Measurements from ENCODE around the gene LRRFIP1. TPM values are rescaled to one million over a fixed set of nuclear protein-coding genes. Genes with fewer than 3 reads are reported as not detected.

The LRRFIP1 gene
- total and polyA plus RNA-seq, 2 donors (not counting 1 experiment from before 2014, with no cell fraction given) = 42.0 to 139 TPM

DNA sequence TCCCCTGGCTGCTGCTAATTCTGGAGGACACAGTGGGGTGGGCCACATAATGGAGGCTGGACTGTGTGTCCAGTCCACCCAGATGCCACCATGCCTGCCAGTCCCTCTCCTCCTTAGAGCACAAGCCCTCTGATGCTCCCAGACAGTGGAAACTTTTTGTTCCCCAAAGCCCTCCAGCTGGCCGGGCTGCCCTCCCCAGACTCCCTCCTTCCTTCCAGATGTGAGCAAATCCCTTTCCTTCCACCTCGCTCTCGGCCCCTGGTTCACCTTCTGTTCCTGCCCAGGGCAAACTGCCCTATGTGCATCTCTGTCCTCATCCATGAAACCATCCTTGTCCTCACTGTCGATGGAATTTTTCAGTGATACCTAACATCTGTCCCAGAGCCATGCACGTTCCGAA, 33.9 kb downstream of the LRRFIP1 start:
- no peaks in the 10 kb centered on the region for H3K9me3 Mint-ChIP-seq (ENCODE audit: insufficient read depth)
- H3K9ac ChIP-seq (ENCODE audit: low read length) = no peak overlapping the region
- no peak overlapping the region for H3K27ac Mint-ChIP-seq
- no peak overlapping the region for H3K4me2 ChIP-seq (replicated peaks; ENCODE audit: low read depth, low read length, poor library complexity, severe bottlenecking)
- H3K79me2 ChIP-seq (ENCODE audit: control insufficient read depth, insufficient read depth, low read length) = no peaks in the 10 kb centered on the region
- H2AFZ ChIP-seq (ENCODE audit: insufficient read depth, low read depth, low read length, poor library complexity, severe bottlenecking) = no peak overlapping the region
- no peak overlapping the region for H3K4me3 Mint-ChIP-seq
- peaks cover 14% of the 10 kb centered on the region for H3K4me1 Mint-ChIP-seq
- 83% methylated on average over 6 of the region's 6 CpGs for WGBS (ENCODE audit: insufficient coverage)
- peaks cover 24% of the 10 kb centered on the region for H3K27me3 Mint-ChIP-seq
- DNase-seq (no peak), ATAC-seq (ENCODE audit: low read depth) (no peak)
- no peak overlapping the region for H3K27ac ChIP-seq (ENCODE audit: low read length in 2 of 2)
- no peak for TF ChIP-seq EZH2 (IDR thresholded peaks at IDR 0.05; ENCODE audit: borderline replicate concordance, insufficient read depth, low read depth, low read length, poor library complexity, severe bottlenecking)
- TF ChIP-seq, protein P1, sequence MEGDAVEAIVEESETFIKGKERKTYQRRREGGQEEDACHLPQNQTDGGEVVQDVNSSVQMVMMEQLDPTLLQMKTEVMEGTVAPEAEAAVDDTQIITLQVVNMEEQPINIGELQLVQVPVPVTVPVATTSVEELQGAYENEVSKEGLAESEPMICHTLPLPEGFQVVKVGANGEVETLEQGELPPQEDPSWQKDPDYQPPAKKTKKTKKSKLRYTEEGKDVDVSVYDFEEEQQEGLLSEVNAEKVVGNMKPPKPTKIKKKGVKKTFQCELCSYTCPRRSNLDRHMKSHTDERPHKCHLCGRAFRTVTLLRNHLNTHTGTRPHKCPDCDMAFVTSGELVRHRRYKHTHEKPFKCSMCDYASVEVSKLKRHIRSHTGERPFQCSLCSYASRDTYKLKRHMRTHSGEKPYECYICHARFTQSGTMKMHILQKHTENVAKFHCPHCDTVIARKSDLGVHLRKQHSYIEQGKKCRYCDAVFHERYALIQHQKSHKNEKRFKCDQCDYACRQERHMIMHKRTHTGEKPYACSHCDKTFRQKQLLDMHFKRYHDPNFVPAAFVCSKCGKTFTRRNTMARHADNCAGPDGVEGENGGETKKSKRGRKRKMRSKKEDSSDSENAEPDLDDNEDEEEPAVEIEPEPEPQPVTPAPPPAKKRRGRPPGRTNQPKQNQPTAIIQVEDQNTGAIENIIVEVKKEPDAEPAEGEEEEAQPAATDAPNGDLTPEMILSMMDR (IDR thresholded peaks at IDR 0.05) = no peak
- no peaks in the 10 kb centered on the region for H4K20me1 ChIP-seq (ENCODE audit: control insufficient read depth, insufficient read depth, low read length, poor library complexity, severe bottlenecking)
- ChIA-PET POLR2A (no interaction called here), CTCF (interaction anchor here (0.6 to 2.2 kb wide), 2 partner anchors 43 to 84 kb away, joined by 3 to 7 read pairs; no protein-coding TSS in a partner anchor)
- intact Hi-C loops (cut with micrococcal nuclease) = no loop called here
- no peaks in the 10 kb centered on the region for H3K9me3 ChIP-seq (ENCODE audit: control extremely low read depth in 1 of 3, control insufficient read depth in 2 of 3, insufficient read depth in 1 of 3, low read length in 2 of 3)
- H3K36me3 ChIP-seq (replicated peaks in 1 of 2; ENCODE audit: control extremely low read depth in 1 of 2, control insufficient read depth in 1 of 2, extremely low read depth in 1 of 2, insufficient read depth in 2 of 2, low read length in 1 of 2) = no peaks in the 10 kb centered on the region
- no peak overlapping the region for H3K4me3 ChIP-seq (ENCODE audit: control extremely low read depth in 1 of 5, extremely low read depth in 1 of 5, insufficient read depth in 1 of 5, low read depth in 2 of 5, low read length in 4 of 5)
- H3K27me3 ChIP-seq (replicated peaks in 1 of 4; ENCODE audit: control extremely low read depth in 1 of 4, control insufficient read depth in 3 of 4, insufficient read depth in 4 of 4, low read length in 3 of 4) = peaks cover 0 to 6% (median 1%) of the 10 kb centered on the region in 4 experiments
- H3K4me1 ChIP-seq (ENCODE audit: control insufficient read depth in 2 of 2, insufficient read depth in 2 of 2, low read length in 2 of 2) = peaks cover 7 to 18% of the 10 kb centered on the region in 2 donors

DNA sequence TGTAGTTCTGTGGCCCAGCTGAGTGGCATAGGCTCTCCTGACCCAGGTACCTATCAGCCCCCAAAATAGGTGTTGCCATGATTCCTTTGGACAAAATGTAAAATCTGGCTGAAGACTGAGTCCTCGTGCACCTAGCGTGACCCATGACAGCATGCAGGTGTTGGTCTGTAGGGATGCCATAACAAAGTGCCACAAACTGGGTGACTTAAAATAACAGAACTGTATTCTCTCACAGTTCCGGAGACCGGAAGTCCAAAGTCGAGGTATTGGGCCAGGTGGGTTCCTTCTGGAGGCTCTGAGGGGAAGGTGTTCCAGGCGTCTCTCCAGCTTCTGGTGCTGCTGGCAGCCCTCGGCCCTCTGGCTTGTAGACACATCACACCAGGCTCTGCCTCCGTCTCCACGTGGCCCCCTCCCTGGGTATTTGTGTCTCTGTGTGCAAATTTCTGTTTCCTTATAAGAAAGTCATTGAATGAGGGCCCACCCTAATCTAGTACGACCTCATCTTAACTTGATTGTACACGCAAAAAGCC, 34.5 kb downstream of the LRRFIP1 start:
- 86% methylated on average over 9 of the region's 11 CpGs for WGBS (ENCODE audit: insufficient coverage)
- CTCF ChIA-PET = interaction anchor here (0.6 to 2.2 kb wide), 4 partner anchors 11 to 83 kb away, joined by 3 to 11 read pairs (median 6); no protein-coding TSS in a partner anchor
- Histone ChIP-seq H3K27me3 (replicated peaks in 1 of 4; ENCODE audit: control extremely low read depth in 1 of 4, control insufficient read depth in 3 of 4, insufficient read depth in 4 of 4, low read length in 3 of 4) (peaks cover 0 to 6% (median 1%) of the 10 kb centered on the region in 4 experiments), H3K4me2 (replicated peaks; ENCODE audit: low read depth, low read length, poor library complexity, severe bottlenecking) (no peak overlapping the region), H3K9me3 (ENCODE audit: control extremely low read depth in 1 of 3, control insufficient read depth in 2 of 3, insufficient read depth in 1 of 3, low read length in 2 of 3) (no peaks in the 10 kb centered on the region), H4K20me1 (ENCODE audit: control insufficient read depth, insufficient read depth, low read length, poor library complexity, severe bottlenecking) (no peaks in the 10 kb centered on the region), H3K79me2 (ENCODE audit: control insufficient read depth, insufficient read depth, low read length) (no peaks in the 10 kb centered on the region), H3K4me3 (ENCODE audit: control extremely low read depth in 1 of 5, extremely low read depth in 1 of 5, insufficient read depth in 1 of 5, low read depth in 2 of 5, low read length in 4 of 5) (no peak overlapping the region), H3K27ac (ENCODE audit: low read length in 2 of 2) (no peak overlapping the region), H3K4me1 (ENCODE audit: control insufficient read depth in 2 of 2, insufficient read depth in 2 of 2, low read length in 2 of 2) (peaks cover 7 to 18% of the 10 kb centered on the region in 2 donors), H3K9ac (ENCODE audit: low read length) (no peak overlapping the region), H2AFZ (ENCODE audit: insufficient read depth, low read depth, low read length, poor library complexity, severe bottlenecking) (no peak overlapping the region), H3K36me3 (replicated peaks in 1 of 2; ENCODE audit: control extremely low read depth in 1 of 2, control insufficient read depth in 1 of 2, extremely low read depth in 1 of 2, insufficient read depth in 2 of 2, low read length in 1 of 2) (no peaks in the 10 kb centered on the region)
- intact Hi-C loops (cut with micrococcal nuclease) = no loop called here
- Mint-ChIP-seq H3K9me3 (ENCODE audit: insufficient read depth) (no peaks in the 10 kb centered on the region), H3K4me3 (no peak overlapping the region), H3K27ac (no peak overlapping the region), H3K4me1 (peaks cover 16% of the 10 kb centered on the region), H3K27me3 (peaks cover 28% of the 10 kb centered on the region)
- POLR2A ChIA-PET = no interaction called here
- DNase-seq = no peak
- TF ChIP-seq, protein P1 (IDR thresholded peaks at IDR 0.05) = no peak
- no peak for TF ChIP-seq EZH2 (IDR thresholded peaks at IDR 0.05; ENCODE audit: borderline replicate concordance, insufficient read depth, low read depth, low read length, poor library complexity, severe bottlenecking)
- ATAC-seq (ENCODE audit: low read depth) = no peak
